ENCODE measurements around the gene COL2A1.
"Not testable (repeated sequence)": the region's sequence is repeated elsewhere in the genome, so short reads cannot be mapped to it uniquely, and the experiment has no call there.

COL2A1 gene

DNA sequence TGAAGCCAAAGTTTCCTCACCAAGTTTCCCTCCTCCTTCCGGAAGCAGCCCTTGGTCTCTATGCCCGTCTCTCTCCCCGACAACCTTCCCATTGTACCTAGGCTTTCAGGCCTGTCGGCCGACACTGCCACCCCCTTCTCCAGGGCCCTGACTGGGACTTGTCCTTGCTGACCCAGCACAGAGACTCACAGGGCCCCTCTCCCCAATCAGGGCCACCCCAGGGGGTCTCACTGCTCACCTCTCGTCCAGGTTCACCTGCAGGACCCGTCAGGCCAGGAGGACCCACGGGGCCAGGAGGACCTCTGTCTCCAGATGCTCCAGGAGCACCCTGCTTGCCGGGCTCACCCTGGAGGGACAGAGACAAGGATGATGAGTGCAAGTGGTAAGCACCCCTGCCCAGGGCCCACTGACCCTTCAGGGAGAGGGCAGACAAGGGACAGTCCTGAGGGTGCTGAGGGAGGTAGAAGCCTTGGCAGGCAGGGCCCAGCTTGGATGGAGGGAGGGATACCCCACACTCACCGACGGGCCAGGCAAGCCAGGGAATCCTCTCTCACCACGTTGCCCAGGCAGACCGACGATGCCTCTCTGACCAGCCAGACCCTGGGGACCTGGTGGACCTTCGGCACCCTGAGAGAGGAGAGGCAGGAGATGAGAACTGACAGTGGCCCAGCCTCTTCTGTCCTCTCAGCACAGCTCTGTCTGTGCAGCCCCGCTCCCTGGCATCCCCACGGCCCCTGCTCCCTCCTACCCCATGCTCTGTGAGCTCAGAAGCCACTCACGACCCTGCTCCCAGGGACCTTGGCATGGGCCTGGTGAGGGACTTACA lies 26.3 kb downstream of the COL2A1 start:
- DNase-seq (ENCODE audit: low read depth in 2 of 2, low spot score in 1 of 2) = no peak

DNA sequence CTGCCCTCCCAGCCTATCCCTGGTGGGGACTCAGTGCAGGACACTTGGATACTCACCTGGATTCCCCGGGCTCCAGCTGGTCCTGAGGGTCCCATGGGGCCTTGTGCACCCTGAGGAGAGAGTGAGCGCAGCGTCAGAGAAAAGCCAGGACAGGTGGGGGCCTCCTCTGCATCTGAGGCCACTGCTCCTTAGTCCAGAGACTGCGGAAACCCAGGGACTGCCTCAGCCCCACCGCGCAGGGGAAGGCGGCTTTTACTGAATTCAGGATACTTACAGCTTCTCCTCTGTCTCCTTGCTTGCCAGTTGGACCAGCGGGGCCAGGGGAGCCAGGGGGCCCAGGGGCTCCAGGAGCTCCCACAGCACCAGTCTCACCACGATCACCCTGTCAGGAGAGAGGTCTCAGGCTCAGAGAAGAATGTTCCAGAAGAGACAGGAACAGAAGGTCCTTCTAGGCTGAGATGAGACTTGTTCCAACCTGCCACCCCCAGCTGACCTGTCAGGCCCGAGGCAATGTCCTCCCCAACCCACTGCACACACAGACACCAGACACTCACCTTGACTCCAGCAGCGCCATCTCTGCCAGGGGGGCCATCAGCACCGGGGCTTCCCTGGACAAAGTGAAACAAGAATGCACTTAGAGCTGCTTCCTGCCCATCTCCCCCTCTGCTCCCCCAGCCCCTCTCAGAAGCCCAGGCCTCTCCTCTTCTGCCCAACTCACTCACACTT lies 27.1 kb downstream of the COL2A1 start:
- DNase-seq (ENCODE audit: low read depth in 2 of 2, low spot score in 1 of 2) = no peak

DNA sequence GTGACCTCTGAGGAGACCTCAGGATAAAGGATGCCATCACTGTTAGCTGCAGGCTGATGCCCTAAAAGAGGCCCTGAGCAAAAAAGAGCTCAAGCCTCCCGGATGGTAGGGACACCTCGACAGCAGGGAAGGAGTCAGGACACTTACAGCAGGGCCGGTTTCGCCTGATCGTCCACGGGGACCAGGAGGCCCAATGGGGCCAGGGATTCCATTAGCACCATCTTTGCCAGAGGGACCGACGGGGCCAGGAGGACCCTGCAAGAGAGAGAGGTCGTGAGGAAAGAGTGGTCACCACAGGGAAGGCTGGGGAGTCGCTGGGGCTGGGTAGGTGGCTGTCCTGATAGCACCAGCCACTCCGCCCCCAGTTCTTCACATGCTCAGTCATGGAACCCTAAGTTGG lies 28.5 kb downstream of the COL2A1 start:
- no peak for DNase-seq (ENCODE audit: low read depth in 2 of 2, low spot score in 1 of 2)

DNA sequence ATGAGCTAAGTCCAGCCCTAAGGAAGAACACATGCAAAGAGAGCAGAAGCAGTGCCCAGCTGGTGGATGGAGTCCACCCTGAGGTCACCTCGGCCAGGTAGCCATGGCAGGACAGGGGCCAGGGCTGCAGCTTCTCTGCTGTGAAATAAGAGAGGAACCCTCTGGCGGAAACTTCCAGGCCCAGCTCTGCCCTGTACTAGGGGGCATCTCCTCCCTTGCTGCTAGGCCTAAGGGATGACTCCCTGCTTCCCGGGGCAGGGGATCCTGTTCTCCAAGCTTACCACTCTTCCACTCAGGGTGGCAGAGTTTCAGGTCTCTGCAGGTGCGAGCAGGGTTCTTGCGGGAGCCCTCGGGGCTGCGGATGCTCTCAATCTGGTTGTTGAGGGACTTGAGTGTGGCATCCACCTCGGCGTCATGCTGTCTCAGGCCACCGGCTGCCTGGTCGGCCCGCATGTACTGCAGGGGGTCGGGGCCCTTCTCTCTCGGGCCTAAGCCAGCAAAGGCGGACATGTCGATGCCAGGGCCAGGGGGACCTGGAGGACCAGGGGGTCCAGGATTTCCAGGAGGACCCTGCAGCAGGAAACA lies 29.1 kb downstream of the COL2A1 start:
- no peak for DNase-seq (ENCODE audit: low read depth in 2 of 2, low spot score in 1 of 2)

DNA sequence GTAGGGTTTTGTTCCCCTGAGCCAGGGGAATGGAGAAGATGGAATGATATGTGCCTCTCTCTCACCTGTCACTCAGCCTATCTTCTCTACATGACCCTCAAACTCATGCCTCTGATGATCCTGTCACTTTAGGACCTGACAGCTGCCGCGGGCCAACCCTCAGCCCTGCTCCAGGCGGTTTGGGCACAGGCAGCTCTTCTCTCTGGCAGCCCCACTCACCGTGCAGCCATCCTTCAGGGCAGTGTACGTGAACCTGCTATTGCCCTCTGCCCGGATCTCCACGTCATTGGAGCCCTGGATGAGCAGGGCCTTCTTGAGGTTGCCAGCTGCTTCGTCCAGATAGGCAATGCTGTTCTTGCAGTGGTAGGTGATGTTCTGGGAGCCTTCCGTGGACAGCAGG lies 30.4 kb downstream of the COL2A1 start:
- DNase-seq (ENCODE audit: low read depth in 2 of 2, low spot score in 1 of 2) = no peak

DNA sequence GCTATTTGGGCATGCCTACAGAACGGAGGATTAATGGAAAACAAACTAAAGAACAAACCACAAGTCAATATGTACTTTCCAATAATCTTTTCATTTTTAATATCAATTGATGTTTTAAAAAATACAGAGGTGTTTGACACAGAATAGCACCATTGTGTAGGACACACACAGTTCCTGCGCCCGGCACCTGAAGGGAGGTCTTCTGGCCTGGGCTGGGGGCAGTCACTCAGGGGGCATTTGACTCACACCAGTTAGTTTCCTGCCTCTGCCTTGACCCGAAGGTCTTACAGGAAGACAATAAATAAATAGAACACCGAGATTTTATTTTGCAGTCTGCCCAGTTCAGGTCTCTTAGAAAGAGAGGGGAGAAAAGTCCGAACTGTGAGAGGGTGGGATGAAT lies 31.4 kb downstream of the COL2A1 start:
- DNase-seq (ENCODE audit: low read depth in 2 of 2, low spot score in 1 of 2) = no peak

DNA sequence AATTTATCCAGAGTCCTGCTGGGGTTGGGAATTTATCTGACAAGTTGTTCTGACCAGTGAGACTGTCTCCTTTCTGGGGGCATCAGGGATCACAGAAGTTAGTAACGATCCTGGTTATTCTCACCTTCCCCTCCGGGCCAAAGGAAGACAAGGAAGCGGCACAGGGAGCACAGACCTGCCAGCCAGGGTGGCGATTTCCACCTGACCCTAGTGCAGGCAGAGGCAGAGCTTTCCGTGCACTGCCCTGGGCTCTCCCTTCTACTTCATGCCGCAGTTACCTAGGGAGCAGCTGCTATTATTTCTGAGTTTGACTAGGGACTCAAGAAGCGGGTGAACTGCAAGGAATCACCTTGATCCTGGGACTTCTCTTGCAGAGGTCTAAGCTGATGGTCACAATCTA lies 33.4 kb downstream of the COL2A1 start:
- DNase-seq (ENCODE audit: low read depth in 2 of 2, low spot score in 1 of 2) = no peak

DNA sequence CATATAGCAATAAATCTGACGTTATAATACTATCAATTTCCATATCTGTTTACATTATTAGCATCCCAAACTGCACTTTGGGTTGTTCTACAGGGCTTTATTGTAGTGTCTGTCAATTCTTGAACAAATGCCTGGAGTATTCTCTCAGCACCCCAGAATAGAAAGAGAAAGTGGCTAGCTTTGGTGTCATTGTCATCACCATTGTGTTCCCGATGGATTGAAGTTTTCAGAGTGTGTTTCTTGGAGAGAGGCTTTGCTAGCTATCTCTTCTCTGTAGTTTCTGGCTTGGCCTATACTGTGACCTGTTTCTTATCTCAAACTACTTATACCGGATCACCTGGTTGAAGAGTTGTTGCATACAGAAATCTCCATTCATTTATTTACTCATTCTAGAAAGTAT lies 34.4 kb downstream of the COL2A1 start:
- DNase-seq (ENCODE audit: low read depth in 2 of 2, low spot score in 1 of 2) = no peak

DNA sequence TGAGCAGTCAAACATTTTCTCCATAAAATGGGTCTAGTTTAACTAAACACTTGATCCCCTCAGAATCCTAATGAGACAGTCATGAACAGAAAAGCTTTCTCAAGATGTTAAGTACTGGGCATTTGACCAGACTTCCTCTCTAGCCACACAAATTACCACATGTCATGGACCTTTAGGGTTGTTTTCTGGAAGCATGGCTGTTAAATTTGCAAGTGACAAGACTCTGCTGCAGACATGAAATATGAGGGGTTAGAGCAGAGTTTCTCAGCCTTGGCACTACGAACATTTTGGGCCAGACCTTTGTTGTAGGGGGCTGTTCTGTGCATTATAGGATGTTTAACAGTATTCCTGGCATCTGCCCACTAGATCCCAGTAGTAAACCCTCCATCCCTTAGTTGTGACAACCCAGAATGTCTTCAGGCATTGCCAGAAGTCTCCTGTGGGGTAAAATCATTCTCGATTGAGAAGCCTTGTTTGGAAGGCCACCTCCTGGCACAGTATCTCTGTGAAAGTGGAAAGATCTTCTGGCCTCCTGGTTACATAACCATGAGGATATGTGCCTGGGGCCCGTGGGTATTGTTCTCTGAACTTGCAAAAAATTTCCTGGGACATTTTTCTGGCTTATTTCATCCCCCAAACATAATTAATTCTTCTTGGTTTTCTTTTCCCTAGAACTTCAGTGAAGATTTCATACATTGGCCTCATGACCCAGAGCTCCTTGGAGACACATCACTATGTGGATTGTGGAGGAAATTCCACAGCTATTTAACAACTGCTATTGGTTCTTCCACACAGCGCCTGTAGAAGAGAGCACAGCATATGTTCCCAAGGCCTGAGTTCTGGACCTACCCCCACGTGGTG lies 36.6 kb downstream of the COL2A1 start:
- DNase-seq (ENCODE audit: low read depth in 2 of 2, low spot score in 1 of 2) = no peak

DNA sequence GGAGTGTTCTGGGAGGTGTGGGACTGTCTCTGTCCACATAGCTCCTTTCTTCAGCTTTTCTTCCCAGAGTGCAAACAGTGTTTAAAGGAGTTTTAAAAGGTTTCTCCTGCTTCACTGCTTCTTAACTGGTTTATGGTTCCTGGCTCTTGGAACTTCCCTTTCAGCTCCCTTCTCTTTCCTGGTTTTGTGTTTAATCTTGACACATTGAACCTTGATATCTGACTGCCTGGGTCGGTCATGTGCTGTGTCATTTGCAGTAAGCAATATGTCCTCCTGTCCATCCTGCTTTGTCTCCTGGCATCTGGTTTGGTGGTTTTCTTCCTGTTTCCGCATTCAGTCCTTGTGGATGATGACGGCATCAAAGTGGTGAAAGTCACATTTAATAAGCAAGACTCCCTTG lies 38.7 kb downstream of the COL2A1 start:
- no peak for DNase-seq (ENCODE audit: low read depth in 2 of 2, low spot score in 1 of 2)

DNA sequence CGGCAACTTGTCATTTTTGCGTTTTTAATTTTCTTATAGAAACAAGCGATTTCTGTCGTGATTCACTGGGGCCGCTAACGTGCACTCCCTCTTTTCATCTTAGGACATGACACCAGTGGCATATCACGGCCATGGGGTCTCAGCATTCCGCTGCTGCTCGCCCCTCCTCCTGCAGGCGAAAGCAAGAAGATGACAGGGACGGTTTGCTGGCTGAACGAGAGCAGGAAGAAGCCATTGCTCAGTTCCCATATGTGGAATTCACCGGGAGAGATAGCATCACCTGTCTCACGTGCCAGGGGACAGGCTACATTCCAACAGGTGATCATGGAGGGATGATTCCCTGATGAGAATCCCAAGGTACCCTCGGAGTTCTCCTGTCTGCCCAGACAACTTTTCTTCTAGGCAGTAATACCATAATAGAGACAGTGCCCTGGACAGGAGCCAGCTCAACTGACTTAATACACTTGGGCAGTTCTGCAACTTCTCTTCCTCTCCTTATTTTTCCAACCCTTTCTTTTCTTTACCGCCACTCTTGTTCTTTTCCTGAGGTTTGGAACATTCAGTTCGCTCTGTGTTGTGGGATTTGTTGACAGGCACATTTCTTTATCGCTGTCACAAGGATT lies 40.1 kb downstream of the COL2A1 start:
- DNase-seq (ENCODE audit: low read depth in 2 of 2, low spot score in 1 of 2) = no peak

DNA sequence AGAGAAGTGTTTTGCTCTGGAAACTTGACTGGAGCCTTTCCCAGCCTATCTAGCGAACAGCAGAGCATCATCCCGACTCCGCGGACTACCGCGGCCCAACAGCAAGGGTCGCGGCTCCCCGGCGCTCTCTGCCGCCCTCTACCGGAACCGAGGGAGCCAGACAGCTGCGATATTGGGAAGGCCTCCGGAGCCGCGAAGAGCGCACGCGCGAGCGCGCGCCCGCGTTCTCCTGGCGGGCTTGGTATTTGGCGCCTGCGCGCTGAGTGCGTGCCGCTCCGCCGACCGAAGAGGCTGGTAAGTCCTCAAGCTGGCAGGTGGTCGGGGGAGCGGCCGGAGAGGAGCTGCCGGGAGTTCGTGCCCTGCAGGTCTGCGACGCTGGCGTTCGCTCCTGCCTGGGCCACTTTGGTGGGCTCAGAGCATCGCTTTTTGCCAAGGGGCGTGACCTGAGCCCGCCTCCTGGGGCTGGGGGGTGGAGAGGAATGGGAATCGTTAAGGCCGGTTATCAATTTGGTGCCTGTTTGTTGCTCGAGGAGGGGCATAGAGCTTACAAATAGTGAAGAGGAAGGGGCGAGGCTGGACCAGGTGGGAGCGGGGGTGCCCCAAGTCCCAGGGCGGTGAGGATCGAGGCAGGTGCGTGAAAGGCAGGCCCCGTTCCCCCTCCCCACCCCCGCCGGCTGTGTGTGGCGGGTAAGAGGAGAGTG lies 40.8 kb downstream of the COL2A1 start, which contains the start of gene TMEM106C:
Gene TMEM106C, plus strand, starts transcription at position 257 of the 701 bp plus-strand sequence. CDS start 641 bp downstream, outside the sequence.
- peak; percentile 76 to 84 for DNase-seq (ENCODE audit: low read depth in 2 of 2, low spot score in 1 of 2)

DNA sequence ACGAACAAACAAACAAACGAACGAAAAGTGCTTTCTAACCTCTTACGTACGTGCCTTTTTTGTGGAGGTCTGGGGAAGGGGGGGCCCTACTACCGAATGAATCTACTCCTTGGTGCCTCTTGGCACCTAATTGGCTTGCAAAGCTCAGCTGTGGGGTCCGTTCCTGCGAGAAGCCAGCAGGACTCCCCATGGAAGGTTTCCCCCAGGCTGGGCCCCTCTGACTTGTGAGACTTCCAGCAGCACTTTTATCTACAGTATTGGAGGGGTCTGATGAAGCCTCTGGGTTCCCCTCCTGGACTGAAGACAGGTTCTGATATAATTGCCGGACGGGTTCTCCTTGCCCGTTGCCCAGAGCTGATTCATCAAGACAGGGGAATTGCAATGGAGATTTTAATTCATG lies 42.1 kb downstream of the COL2A1 start:
- no peak for DNase-seq (ENCODE audit: low read depth in 2 of 2, low spot score in 1 of 2)

DNA sequence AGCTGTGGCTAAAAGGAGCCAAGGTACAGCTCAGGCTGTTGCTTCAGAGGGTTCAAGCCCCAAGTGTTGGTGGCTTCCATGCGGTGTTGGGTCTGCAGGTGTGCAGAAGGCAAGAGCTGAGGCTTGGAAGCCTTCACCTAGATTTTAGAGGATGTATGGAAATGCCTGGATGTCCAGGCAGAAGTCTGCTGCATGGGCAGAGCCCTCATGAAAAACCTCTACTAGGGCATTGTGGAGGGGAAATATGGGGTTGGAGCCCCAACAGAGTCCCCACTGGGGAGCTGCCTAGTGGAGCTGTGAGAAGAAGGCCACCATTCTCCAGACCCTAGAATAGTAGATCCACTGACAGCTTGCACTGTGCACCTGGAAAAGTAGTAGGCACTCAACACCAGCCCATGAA lies 46.6 kb downstream of the COL2A1 start:
- not testable (repeated sequence) for DNase-seq (ENCODE audit: low read depth in 2 of 2, low spot score in 1 of 2)

DNA sequence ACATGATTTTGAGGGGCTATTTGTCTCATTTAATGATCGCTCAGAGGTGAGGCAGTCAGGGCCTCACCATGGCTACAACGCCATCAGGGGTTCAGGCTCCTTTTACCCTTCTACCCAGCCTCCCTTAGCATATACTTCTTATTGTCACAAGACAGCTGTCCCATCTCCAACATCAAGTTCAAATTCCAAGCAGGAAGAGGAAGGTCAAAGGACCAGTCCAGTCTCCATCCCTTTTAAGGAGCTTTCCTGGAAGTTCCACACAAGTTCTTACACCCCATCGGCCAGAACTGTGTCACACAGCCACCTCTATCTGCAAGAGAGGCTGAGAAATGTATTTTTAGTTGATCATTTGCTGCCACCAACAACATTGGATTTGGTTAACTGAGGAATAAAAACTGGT lies 49.2 kb downstream of the COL2A1 start:
- DNase-seq (ENCODE audit: low read depth in 2 of 2, low spot score in 1 of 2) = no peak

DNA sequence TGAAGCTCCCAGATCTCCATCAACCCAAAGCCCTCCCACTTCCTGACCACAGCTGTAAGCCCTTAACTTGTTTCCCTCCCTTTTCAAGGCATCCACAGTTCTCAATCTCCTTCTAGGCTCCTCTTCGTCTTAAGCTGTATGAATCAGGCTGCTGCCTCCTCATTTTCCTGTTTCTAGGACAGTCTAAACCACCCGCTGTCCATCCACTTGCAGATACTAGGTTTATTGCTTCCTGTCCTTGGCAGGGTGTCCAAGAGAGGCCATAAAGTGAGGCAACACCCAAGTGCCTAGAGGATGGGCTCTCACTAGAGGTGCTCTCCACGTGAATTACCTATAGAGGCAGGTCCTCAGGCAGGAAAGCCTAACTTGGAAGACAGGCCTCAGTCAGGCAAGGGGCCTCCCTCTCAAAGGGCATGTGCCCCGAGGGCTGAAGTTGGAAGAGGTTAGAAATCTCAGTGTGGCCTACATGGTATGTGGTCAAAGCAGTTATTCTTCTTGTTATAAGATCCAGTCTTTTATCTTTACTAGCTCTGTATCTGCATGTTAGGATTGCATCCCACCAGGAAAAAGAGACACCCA lies 49.7 kb downstream of the COL2A1 start:
- no peak for DNase-seq (ENCODE audit: low read depth in 2 of 2, low spot score in 1 of 2)

DNA sequence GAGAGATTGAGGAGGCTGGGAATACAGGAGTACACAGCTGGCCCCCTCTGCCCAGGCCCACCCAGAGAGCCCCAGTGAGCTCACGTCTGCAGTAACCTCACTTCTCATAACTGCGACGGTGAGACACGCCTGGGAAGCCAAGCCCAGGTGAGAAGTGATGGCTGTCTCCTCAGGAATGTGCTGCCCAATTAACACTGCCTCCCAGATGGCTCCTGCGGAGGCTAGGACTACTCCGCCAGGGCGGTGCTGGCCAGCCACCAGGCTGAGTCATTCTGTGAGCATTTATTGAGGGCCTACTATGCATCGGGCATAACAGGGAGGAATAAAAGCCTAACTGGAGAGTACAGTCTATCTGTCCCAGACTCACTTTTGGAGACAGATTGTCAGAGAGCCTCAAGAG lies 50.2 kb downstream of the COL2A1 start:
- no peak for DNase-seq (ENCODE audit: low read depth in 2 of 2, low spot score in 1 of 2)

DNA sequence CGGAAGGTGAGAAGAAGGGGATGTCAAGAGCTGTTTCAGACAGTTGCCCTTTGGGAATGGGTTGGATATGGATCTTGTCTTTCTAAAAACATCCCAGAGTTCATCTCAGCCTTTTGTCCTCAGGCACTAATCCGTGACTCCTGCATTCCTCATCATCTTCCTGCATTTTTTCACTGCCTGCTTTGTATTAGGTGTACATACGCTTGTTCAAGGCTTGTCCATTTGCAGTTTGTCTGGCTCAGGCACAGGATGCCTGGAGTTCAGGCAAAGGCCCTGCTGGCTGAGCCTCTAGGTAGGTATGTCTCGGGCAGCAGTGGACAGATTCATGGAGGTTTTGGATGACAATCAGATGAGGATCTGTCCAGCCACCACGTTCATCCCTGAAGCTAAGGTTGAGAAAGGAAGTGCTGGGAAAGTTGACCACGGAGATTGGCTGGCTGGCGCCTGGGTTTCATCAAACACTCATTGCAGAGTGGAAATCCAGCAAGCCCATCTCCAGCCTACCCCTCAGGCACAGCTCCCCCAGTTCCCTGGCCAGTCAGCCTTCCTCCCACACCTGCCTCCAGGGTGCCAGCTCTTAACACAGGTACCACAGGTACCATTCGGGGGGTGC lies 53.3 kb downstream of the COL2A1 start:
- no peak for DNase-seq (ENCODE audit: low read depth in 2 of 2, low spot score in 1 of 2)
